ENCODE measurements around the gene LRFN2. TPM values are rescaled to one million over a fixed set of nuclear protein-coding genes. Genes with fewer than 3 reads are reported as not detected.

The LRFN2 gene
- not detected for total RNA-seq

DNA sequence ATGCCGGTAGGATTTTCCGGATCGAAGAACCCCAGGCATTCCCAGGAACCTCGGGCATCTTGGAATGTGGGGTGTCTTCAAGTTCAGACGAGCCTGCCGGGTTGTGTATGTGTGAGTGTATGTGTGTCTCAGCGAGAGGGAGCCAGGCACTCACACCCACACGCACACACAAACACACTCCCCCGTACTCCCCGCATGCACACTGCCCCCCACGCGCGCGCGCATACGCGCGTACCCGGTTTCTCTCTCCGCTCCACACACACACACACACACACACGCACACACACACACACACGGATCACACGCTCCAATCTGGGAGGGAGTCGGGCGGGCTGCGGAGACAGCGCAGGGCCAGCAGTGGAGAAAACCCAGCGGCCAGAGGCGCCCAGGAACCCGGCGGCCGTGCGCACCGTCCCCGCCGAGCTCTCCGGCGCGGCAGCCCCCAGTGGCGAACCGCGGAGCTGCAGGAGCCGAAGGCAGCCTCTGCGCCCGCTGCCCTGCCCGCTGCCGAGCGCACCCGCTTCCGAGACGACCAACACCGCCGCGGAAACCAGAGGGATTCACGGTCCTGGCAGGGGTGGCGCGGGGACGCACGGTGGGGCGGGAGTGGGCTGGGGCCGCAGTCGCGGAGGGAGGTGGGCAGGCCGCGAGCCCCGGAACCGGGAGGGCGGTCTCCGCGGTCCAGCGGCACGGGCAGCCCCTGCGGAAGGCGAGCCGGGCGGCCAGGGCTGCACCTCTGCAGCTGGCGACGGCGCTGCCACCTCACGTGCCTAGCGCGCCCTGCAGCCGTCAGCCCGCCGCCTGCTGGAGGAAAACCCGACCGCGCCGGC lies at the start of gene LRFN2:
Gene LRFN2, minus strand, starts transcription at position 125 of the 830 bp plus-strand sequence.
- POLR2A ChIA-PET: interaction anchor here (0.7 kb wide), 3 partner anchors 21 to 206 kb away, joined by 3 read pairs; no protein-coding TSS in a partner anchor
- ATAC-seq (ENCODE audit: low read depth) (peak; percentile 89), DNase-seq (peak; percentile 84)
- Mint-ChIP-seq H3K9me3 (no peaks in the 10 kb centered on the region), H3K27ac (peak within 1 kb of the TSS; percentile 12), H3K4me1 (peaks cover 26% of the 10 kb centered on the region), H3K4me3 (peak within 1 kb of the TSS; percentile 80), H3K36me3 (no peaks in the 10 kb centered on the region), H3K27me3 (peaks cover 66% of the 10 kb centered on the region)

DNA sequence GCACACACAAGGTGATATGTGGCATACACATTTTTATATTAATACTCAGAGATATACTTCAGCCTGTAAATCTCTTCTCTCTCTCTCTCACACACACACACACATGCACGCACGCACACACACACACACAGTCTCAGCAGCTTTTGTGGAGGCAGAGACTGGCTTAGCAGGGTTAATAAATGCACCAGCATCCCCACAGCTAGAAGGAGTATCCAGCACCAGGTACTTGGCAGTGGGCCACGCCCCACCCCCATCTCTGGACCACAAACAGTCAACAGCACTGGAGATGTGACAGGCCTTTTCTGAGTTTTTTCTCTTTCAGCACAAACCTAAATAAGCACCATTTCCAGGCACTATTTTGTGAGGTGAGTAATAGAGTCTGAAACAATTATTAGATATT lies 47.3 kb upstream of the LRFN2 start:
- H3K9me3 Mint-ChIP-seq: no peaks in the 10 kb centered on the region
- peaks cover 1% of the 10 kb centered on the region for H3K4me1 Mint-ChIP-seq
- no peak for DNase-seq
- no peaks in the 10 kb centered on the region for H3K36me3 Mint-ChIP-seq
- peaks cover 1% of the 10 kb centered on the region for H3K27me3 Mint-ChIP-seq
- no peak overlapping the region for H3K4me3 Mint-ChIP-seq
- no peak for ATAC-seq (ENCODE audit: low read depth)
- POLR2A ChIA-PET: no interaction called here
- H3K27ac Mint-ChIP-seq: no peak overlapping the region

DNA sequence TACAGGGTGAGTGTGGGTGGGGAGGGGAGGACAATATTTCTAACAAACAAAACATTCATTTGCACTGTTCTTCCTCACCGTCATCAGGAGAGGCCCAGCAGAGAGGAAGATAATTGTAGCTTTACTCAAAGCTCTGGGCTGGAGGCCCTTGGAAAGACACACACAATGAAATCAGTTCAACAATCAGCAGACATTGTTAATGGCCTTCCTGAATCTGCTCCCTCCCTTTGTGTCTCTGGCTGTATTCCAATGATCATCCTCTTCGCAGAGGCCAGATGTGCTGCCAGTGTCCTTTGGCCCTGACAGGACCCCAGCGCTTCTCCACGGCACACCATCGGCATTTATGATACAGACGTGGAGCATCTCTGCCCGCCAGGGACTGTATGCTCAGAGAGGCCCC lies 44.6 kb upstream of the LRFN2 start:
- Mint-ChIP-seq H3K27me3 (peaks cover 3% of the 10 kb centered on the region), H3K36me3 (no peaks in the 10 kb centered on the region), H3K9me3 (no peaks in the 10 kb centered on the region), H3K4me1 (no peaks in the 10 kb centered on the region), H3K27ac (no peak overlapping the region), H3K4me3 (no peak overlapping the region)
- POLR2A ChIA-PET: no interaction called here
- DNase-seq (no peak), ATAC-seq (ENCODE audit: low read depth) (no peak)

DNA sequence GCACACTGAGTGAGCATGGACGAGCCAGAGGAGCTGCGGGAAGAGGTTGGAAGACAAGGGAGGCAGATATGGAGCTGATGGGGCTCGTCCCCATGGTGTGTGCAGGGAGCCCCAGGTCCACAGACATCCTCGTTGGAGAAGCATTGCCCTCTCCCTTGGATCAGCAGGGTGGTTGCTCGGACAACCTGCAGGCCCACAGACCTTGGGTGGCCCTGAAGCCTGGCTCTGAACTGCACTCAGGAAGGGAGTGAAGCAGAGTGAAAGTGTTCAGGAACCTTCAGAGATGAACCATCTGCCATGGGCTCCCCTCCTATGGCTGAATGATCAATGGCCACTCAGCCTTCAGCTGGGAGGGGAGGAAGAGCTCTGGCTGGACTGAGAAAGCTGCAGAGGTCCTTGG lies 43.3 kb upstream of the LRFN2 start:
- ATAC-seq (ENCODE audit: low read depth): no peak
- H3K36me3 Mint-ChIP-seq: no peaks in the 10 kb centered on the region

DNA sequence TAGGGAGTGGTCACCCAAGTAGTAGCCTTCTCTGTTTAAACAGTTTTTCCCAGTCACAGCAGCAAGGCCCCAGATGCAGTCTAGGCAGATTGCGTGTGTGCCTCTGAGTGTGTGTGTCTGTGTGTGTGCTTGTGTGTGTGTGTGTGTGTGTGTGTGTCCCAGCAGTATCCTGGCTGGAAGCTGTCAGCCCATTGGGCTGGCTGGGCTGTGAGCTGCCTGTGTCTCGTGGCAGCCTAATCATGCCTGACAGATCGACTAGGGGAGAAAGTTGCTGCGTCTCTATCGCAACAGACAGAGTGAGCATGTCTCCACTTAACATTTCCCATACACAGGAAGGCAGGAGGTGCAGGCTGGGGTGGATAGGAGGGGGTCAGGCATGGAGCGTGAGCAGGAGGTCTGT lies 42.9 kb upstream of the LRFN2 start:
- no peaks in the 10 kb centered on the region for H3K36me3 Mint-ChIP-seq
- POLR2A ChIA-PET: no interaction called here
- no peak for ATAC-seq (ENCODE audit: low read depth)

More for the DNA sequence above, 43.3 kb upstream of the LRFN2 start:
- DNase-seq: no peak
- Mint-ChIP-seq H3K27me3 (peaks cover 3% of the 10 kb centered on the region), H3K4me3 (no peak overlapping the region), H3K4me1 (no peaks in the 10 kb centered on the region), H3K9me3 (no peaks in the 10 kb centered on the region), H3K27ac (no peak overlapping the region)
- POLR2A ChIA-PET: no interaction called here

DNA sequence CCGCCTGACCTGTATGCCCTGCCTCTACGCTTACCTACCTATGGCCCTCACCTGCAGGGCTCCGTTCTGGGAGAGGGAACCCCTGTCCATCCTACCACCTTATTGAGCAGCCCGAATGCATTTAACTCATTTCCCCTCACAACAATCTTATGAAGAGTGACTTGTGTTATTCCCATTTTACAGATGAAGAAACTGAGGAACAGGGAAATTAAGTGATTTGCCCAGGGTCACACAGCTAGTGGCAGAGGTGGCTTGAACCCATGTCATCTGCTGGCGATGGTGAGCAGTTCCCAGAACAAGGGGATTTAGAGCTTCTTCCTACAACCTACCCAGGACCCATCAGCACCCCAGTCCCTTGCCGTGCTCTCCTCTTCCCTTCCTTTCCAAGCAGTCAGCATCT lies 42.3 kb upstream of the LRFN2 start:
- POLR2A ChIA-PET: no interaction called here
- H3K9me3 Mint-ChIP-seq: no peaks in the 10 kb centered on the region

More for the DNA sequence above, 42.9 kb upstream of the LRFN2 start:
- DNase-seq: no peak
- Mint-ChIP-seq H3K9me3 (no peaks in the 10 kb centered on the region), H3K4me3 (no peak overlapping the region), H3K27ac (no peak overlapping the region), H3K27me3 (peaks cover 3% of the 10 kb centered on the region), H3K4me1 (no peaks in the 10 kb centered on the region)

DNA sequence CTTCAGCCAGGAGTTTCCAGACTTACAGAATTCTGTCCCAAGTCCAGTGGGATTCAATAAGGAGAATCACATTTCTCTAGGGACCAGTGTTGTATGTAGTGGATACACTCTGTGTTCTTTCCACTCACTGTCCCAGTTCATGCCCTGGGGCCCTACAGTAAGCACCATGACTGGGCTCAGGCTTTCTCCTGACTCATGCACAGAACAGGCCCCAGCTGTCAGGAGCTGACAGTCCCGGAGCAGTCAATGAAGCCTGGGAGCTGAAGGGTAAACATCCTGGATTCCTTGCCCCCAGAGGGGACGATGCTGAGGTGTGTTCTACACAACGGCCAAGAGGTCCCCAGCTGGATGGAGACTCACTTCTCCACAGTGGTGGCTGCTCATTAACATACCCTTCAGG lies 40.2 kb upstream of the LRFN2 start:
- DNase-seq (no peak), ATAC-seq (ENCODE audit: low read depth) (no peak)
- H3K4me3 Mint-ChIP-seq: no peak overlapping the region
- no peaks in the 10 kb centered on the region for H3K36me3 Mint-ChIP-seq
- no peaks in the 10 kb centered on the region for H3K4me1 Mint-ChIP-seq
- no peak overlapping the region for H3K27ac Mint-ChIP-seq
- H3K9me3 Mint-ChIP-seq: no peaks in the 10 kb centered on the region
- POLR2A ChIA-PET: no interaction called here
- H3K27me3 Mint-ChIP-seq: peaks cover 3% of the 10 kb centered on the region

More for the DNA sequence above, 42.3 kb upstream of the LRFN2 start:
- no peaks in the 10 kb centered on the region for H3K4me1 Mint-ChIP-seq
- no peaks in the 10 kb centered on the region for H3K36me3 Mint-ChIP-seq
- H3K4me3 Mint-ChIP-seq: no peak overlapping the region
- peaks cover 3% of the 10 kb centered on the region for H3K27me3 Mint-ChIP-seq
- DNase-seq (no peak), ATAC-seq (ENCODE audit: low read depth) (no peak)
- H3K27ac Mint-ChIP-seq: no peak overlapping the region

DNA sequence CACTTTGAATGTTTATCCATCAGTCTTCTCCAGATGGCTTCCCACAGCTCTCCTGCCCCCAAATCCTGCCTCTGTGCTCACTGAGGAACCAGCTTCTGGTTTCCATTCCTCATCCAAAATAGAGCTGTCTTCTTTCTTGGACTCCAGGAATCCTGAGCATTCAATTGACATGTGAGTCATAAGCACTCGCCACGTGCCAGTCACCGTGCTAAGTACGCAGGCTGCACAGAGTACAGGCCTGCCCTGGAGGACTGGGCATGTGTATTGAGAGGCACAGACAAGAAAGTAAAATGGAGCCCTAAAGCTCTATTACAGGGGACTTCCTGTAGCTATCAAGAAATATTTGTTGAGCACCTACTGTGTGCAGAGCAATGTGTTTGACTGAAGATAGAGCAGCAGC lies 39.7 kb upstream of the LRFN2 start:
- no peaks in the 10 kb centered on the region for H3K4me1 Mint-ChIP-seq
- H3K27ac Mint-ChIP-seq: no peak overlapping the region
- ATAC-seq (ENCODE audit: low read depth) (no peak), DNase-seq (no peak)
- H3K27me3 Mint-ChIP-seq: peaks cover 3% of the 10 kb centered on the region
- POLR2A ChIA-PET: no interaction called here
- H3K9me3 Mint-ChIP-seq: no peaks in the 10 kb centered on the region
- H3K36me3 Mint-ChIP-seq: no peaks in the 10 kb centered on the region
- no peak overlapping the region for H3K4me3 Mint-ChIP-seq

DNA sequence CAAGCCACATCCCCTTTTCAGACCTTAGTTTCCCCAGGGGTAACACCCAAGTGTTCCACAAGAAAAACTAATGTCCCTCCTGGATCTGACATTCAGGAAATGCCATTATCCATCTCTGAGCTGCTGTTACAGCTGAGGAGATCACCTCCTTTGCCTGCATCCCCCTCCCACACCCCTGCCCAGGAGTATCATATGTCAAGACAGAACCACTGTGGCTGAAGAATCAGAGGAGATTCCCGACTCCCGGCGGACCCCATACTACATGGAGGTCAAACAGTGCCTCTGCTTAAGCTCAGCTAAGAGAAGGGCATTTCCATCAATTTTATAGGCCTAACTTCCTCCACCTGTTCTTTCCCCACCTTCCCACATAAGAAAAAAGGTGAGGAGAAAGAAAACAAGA lies 36.8 kb upstream of the LRFN2 start:
- ATAC-seq (ENCODE audit: low read depth): no peak
- Mint-ChIP-seq H3K36me3 (no peaks in the 10 kb centered on the region), H3K27me3 (peaks cover 12% of the 10 kb centered on the region), H3K4me3 (no peak overlapping the region), H3K27ac (no peak overlapping the region), H3K9me3 (no peaks in the 10 kb centered on the region), H3K4me1 (no peaks in the 10 kb centered on the region)
- DNase-seq: no peak
- POLR2A ChIA-PET: no interaction called here

DNA sequence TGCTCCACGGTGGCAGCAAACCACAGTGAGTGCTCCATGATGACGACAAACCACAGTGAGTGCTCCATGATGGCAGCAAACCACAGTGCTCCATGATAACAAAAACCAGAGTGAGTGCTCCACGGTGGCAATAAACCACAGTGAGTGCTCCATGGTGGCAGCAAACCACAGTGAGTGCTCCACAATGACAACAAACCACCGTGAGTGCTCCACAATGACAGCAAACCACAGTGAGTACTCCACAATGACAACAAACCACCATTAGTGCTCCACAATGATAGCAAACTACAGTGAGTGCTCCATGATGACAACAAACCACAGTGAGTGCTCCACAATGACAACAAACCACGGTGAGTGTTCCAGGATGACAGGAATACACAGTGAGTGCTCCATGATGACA lies 36.0 kb upstream of the LRFN2 start:
- H3K4me3 Mint-ChIP-seq: no peak overlapping the region

DNA sequence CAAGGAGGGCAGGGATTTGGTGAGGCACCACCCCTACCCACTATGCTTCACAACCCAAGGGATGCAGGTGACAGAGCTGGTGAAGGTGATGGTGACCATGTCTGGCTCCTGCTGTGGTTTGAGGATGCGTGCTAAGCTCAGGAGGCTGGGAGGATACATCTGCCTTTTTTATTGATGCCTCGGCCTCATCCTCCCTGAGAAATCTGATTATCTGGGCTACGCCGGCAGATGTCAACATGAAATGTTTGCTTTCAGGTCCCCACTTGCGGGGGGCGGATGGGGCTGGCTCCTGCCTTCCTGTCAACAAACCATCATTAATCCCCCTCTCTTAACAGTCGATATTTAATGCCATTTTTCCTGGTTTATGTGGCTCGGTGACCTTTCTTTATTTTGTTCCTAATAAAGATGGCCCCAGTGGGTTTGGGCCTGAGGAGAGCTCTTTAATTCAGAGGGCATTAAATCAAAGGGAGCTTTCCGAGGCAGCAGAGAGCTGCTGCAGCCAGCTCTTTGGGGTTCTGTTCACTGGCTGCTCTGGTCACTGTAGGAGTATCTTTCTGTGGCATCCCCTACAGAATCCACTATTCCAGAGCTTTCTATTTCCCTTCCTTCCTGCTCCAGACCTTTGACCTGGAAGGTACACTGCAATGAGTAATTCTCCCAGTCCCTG lies 33.5 kb upstream of the LRFN2 start:
- no peaks in the 10 kb centered on the region for H3K36me3 Mint-ChIP-seq
- no peak overlapping the region for H3K27ac Mint-ChIP-seq
- H3K9me3 Mint-ChIP-seq: no peaks in the 10 kb centered on the region
- no peak for DNase-seq
- no peaks in the 10 kb centered on the region for H3K4me1 Mint-ChIP-seq
- POLR2A ChIA-PET: no interaction called here
- H3K4me3 Mint-ChIP-seq: no peak overlapping the region
- ATAC-seq (ENCODE audit: low read depth): no peak
- peaks cover 22% of the 10 kb centered on the region for H3K27me3 Mint-ChIP-seq

More for the DNA sequence above, 36.0 kb upstream of the LRFN2 start:
- DNase-seq: no peak
- no peak overlapping the region for H3K27ac Mint-ChIP-seq
- ATAC-seq (ENCODE audit: low read depth): no peak
- POLR2A ChIA-PET: no interaction called here
- H3K36me3 Mint-ChIP-seq: no peaks in the 10 kb centered on the region
- no peaks in the 10 kb centered on the region for H3K4me1 Mint-ChIP-seq
- H3K9me3 Mint-ChIP-seq: no peaks in the 10 kb centered on the region
- peaks cover 12% of the 10 kb centered on the region for H3K27me3 Mint-ChIP-seq

DNA sequence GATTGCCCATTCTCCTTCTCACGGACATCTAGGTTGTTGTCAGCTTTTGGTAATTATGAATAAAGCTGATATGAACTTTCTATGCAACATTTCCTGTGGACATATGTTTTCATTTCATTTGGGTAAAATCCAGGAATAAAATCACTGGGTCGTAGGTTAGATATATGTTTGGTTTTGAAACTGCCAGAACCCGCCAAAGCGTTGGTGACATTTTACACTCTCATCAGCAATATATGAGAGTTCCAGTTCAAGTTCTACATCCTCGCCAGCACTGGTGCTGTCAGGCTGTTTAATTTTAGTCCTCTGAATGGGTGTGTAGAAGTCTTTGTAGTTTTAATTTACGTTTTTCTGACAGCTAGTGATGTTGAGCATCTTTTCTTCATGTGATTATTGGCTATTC lies 27.5 kb upstream of the LRFN2 start:
- ATAC-seq (ENCODE audit: low read depth): no peak
- H3K4me1 Mint-ChIP-seq: no peaks in the 10 kb centered on the region
- H3K36me3 Mint-ChIP-seq: no peaks in the 10 kb centered on the region
- POLR2A ChIA-PET: no interaction called here
- no peak overlapping the region for H3K4me3 Mint-ChIP-seq
- H3K27me3 Mint-ChIP-seq: peaks cover 26% of the 10 kb centered on the region
- H3K9me3 Mint-ChIP-seq: no peaks in the 10 kb centered on the region
- no peak overlapping the region for H3K27ac Mint-ChIP-seq
- no peak for DNase-seq

DNA sequence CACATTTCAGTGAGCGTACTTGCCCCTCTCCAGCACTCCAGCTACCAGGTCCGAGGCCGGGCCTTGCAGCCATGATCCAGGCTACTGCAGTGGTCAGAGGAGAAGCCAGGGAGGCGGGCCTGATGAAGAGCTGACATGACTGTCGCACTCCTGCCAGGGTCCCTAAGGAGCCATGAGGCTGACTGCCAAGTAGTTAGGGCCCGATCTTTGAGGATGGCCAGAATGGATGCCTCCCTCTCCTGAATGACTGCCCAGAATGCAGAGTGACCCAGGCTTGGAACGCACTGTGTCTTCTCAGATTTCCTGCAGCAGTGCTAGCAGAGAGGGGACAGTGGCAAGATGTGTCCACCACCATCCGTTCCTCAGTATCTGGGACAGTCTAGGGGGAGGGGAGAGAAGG lies 24.7 kb upstream of the LRFN2 start:
- Mint-ChIP-seq H3K4me1 (no peaks in the 10 kb centered on the region), H3K27ac (no peak overlapping the region), H3K4me3 (no peak overlapping the region), H3K9me3 (no peaks in the 10 kb centered on the region), H3K36me3 (no peaks in the 10 kb centered on the region), H3K27me3 (peaks cover 33% of the 10 kb centered on the region)
- ATAC-seq (ENCODE audit: low read depth) (no peak), DNase-seq (no peak)
- POLR2A ChIA-PET: no interaction called here

DNA sequence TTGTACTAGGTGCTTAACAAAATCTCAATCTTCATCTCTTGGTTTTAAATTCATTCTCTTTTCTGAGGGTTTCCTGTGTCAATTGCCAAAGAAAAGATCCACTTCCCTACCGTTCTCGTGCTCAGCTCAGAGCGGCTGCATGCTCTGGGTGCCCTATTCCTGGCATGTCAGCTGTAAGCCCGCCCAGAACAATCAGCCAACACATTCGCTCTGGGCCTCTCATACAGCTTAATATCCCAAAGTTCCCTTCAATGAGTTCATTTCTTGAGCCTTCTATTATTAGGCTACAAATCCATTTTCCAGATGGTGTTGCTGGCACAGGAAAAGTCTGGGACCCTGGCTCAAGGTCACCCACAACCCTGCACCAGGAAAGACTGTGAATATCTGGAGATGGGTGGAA lies 24.3 kb upstream of the LRFN2 start:
- DNase-seq (no peak), ATAC-seq (ENCODE audit: low read depth) (no peak)
- H3K27ac Mint-ChIP-seq: no peak overlapping the region
- POLR2A ChIA-PET: no interaction called here
- H3K4me3 Mint-ChIP-seq: no peak overlapping the region
- no peaks in the 10 kb centered on the region for H3K9me3 Mint-ChIP-seq
- H3K4me1 Mint-ChIP-seq: no peaks in the 10 kb centered on the region
- H3K36me3 Mint-ChIP-seq: no peaks in the 10 kb centered on the region
- peaks cover 30% of the 10 kb centered on the region for H3K27me3 Mint-ChIP-seq
